Fibroblast of the aortic adventitia (primary cell): Measurements from ENCODE around the gene MEOX1. TPM values are rescaled to one million over a fixed set of nuclear protein-coding genes. Genes with fewer than 3 reads are reported as not detected.

Source experiments
- DNase-seq: peaks from one replicate; pipeline ENCODE4 v3.0.0-alpha.2; 2010; ENCODE audit warnings: low read depth
- H3K4me3 ChIP-seq: 2 replicates; pipeline ENCODE4 v1.5.1; 2011; ENCODE audit warnings: low read depth, mild to moderate bottlenecking, control low read depth, low read length, moderate library complexity
- CTCF ChIP-seq: IDR thresholded peaks from 2 replicates; pipeline ENCODE4 v1.5.1; 2011; ENCODE audit warnings: mild to moderate bottlenecking, low read length, control low read depth, inconsistent platforms; ENCODE audit not compliant: insufficient read depth
- small RNA-seq: library from RNA; depleted of rRNA; stranded (forward); fragments of <200 nt; gene quantifications from one replicate; pipeline ENCODE3, GENCODE V24; 2012
- total RNA-seq: library from RNA; depleted of rRNA; stranded (reverse); fragments of >200 nt; gene quantifications from 2 replicates; pipeline ENCODE4 v1.2.3, GENCODE V29; 2012; ENCODE audit warnings: low replicate concordance

The MEOX1 gene
- total RNA-seq, 1 donor, result not detected

DNA sequence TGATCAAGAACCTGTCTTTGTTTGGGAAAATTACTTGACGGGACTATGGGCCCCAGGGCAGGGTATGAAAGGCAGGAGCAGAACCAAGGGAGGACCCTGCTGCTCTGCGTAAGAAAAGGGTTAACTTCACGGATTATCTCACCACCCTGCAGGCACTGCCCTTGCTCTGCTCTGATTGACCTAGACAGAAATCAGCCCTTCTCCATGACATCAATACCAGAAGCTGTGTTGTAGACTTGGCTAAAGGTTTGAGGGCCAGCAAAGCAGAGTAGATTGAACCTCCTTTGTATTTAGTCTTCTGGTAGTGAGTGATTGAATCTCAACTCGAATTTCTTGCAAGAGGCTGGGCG is 62.7 kb downstream of the MEOX1 start:
- H3K4me3 ChIP-seq, result no peak overlapping the region
- DNase-seq, result no peak
- no peak for TF ChIP-seq CTCF

DNA sequence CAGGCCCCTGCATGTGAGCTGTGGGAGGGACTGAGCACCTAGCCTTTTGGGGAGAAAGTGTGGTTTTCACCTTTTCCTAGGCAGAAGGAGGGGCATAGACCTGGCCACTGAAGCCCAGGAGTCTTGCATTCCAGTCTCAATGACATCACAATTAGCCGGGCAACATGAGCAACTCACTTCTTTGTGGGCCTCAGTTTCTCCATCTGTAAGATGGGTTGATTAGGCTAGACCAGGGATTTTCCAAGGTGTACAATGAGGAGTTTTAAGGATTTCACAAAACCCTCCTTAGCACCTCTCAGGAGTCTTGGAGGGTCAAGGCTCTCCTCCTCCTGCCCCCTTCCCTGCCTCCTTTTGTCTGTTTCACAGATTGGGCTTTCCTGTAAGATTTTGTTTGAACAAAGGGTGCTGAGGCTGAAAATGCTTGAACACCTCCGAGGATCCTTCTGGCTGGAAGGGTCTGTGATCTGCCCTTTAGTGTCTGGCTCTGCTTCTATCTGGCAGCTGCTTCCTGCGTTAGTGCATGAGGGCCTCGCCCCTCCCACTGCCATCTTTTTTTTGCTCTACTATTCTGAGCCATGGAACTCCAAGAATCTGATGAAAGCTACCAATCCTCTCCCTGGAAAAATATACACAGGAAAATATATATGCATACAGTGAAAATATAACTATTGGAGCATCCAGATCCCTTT is 63.2 kb downstream of the MEOX1 start:
- H3K4me3 ChIP-seq, result no peak overlapping the region
- TF ChIP-seq CTCF, result no peak
- no peak for DNase-seq

- no peak for DNase-seq
- TF ChIP-seq CTCF, result no peak
Observed at GRCh38 chr17:43597624-43598356, 63.9 kb downstream of the MEOX1 start.

DNA sequence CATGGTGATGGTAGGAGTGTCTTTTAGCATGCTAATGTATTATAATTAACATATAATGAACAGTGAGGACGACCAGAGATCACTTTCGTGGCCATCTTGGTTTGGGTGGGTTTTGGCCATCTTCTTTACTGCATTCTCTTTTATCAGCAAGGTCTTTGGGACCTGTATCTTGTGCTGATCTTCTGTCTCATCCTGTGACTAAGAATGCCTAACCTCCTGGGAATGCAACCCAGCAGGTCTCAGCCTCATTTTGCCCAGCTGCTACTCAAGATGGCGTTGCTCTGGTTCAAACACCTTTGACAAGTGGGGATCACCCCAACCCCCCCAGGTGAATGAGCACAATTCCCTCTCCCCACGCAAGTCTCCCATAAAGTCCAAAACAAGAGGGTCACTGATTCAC is 66.3 kb downstream of the MEOX1 start:
- no peak for DNase-seq
- no peak for TF ChIP-seq CTCF
- H3K4me3 ChIP-seq, result no peak overlapping the region

More at GRCh38 chr17:43597624-43598356, 63.9 kb downstream of the MEOX1 start:
- no peak overlapping the region for H3K4me3 ChIP-seq

DNA sequence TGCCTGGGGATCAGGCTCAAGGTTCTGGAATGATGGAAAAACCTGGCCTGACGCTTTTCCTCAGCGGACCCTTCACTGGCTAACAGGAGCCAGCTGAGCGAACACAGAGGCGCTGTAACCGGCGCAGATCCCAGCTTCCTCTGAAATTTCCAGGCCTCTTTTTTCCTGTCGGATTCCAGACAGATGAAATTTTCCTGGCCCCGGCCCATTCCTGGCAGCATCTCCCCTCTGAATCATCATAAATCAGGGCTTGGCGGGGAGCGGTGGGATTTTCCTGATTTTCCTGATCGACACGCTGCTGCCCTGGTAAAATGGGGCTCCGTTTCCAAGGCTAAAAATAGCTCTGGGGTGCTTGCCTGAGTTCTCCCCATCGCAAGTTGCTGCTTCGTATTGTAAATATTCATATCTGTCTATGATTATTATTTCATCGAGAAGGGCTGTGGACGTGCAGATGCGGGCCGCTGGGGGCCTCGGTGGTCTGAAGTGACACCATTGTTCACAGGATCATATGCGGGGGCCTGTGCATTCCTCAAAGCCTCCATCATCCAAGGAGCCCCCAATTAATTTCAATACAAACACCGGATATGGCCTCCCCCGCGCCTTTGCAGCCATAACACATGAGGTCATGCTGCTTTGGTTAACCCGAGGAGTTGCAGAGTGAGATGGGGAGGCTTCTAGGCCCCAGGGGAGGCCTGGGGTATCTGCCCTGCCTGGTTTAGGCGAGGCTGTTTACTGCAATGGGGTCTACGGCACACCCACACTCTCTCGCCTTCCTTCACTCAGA is 69.8 kb downstream of the MEOX1 start:
- peak overlapping the region; percentile 22 for H3K4me3 ChIP-seq
- no peak for TF ChIP-seq CTCF
- peak; percentile 97 for DNase-seq

DNA sequence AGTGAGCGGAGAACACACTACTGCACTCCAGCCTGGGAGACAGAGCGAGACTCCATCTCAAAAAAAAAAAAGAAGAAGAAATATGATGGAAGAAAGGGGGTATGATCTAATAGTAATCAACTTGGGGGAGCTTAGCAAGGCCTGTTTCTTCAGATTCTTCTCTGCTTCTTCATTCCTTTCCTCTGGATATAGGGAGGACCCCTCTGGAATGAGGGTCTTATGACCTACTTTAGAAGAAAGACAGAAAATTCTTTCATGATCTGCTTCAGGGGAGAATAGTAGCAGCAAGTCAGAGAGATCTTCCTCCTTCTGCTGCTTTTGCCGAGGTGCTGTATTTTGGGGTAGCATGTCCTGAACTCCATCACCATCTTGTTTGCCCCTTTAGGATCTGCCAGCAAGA is 70.7 kb downstream of the MEOX1 start:
- H3K4me3 ChIP-seq, result no peak overlapping the region
- TF ChIP-seq CTCF, result no peak
- DNase-seq, result peak; percentile 37

Small RNA genes within 50 kb of the gene (small RNA-seq; reads per million reads assigned to genes)
- not detected for gene RF00017

Other genes with a start within 250 kb of the MEOX1 start
- gene DHX8, start 177.9 kb downstream of the MEOX1 start, total RNA-seq, result 44.1 and 58.4 TPM in 2 replicates
- 0.41 and 6.1 TPM in 2 replicates for gene ETV4, start 115.6 kb downstream of the MEOX1 start, total RNA-seq
- 0.09 TPM in 1 of 2 replicates, not detected in the other for gene SOST, start 96.9 kb upstream of the MEOX1 start, total RNA-seq
- gene DUSP3, start 117.1 kb upstream of the MEOX1 start, total RNA-seq, result 29.9 and 37.5 TPM in 2 replicates
- gene CFAP97D1, start 118.5 kb upstream of the MEOX1 start, total RNA-seq, result not detected in 2 replicates
- gene MPP3, start 171.2 kb upstream of the MEOX1 start, total RNA-seq, result 5.7 and 9.6 TPM in 2 replicates
- not detected in 2 replicates for gene CD300LG, start 185.3 kb upstream of the MEOX1 start, total RNA-seq
- 3.2 and 3.3 TPM in 2 replicates for gene MPP2, start 245.6 kb upstream of the MEOX1 start, total RNA-seq